Keratinocyte (primary cell): ENCODE data around the gene ARSB. TPM values are rescaled to one million over a fixed set of nuclear protein-coding genes. Genes with fewer than 3 reads are reported as not detected.

Experiments
- DNase-seq: peaks from one replicate; pipeline ENCODE4 v3.0.0-alpha.2; 2011; ENCODE audit warnings: low read depth, missing footprints, low spot score
- FAIRE-seq: peaks from 2 replicates; lab custom pipeline; 2011; peaks lifted over from hg19 to GRCh38; lab: Jason Lieb, UNC
- H2AFZ ChIP-seq: 2 replicates; pipeline ENCODE4 v1.6.0; 2012; ENCODE audit warnings: low read length, control low read depth, inconsistent platforms; ENCODE audit not compliant: control insufficient read depth
- H3K27ac ChIP-seq: 2 replicates; pipeline ENCODE4 v1.5.1; 2011; ENCODE audit warnings: low read length; ENCODE audit not compliant: control insufficient read depth, insufficient read depth
- H3K27me3 ChIP-seq: 3 replicates; pipeline ENCODE4 v1.6.0; 2011; ENCODE audit warnings: low read length; ENCODE audit not compliant: control insufficient read depth, insufficient read depth; ENCODE audit errors: extremely low read depth
- H3K36me3 ChIP-seq, 2 experiments: 2 replicates in 1 of 2; 3 replicates in 1 of 2; pipeline ENCODE4 v1.5.1; 2011; ENCODE audit warnings: low read length in 2 of 2, mild to moderate bottlenecking in 1 of 2; ENCODE audit not compliant: control insufficient read depth in 2 of 2, insufficient read depth in 2 of 2; ENCODE audit errors: extremely low read depth in 1 of 2
- H3K4me1 ChIP-seq: 3 replicates; pipeline ENCODE4 v1.5.1; 2011; ENCODE audit warnings: low read length; ENCODE audit not compliant: control insufficient read depth, insufficient read depth; ENCODE audit errors: extremely low read depth
- H3K4me2 ChIP-seq: 3 replicates; pipeline ENCODE4 v1.6.0; 2011; ENCODE audit warnings: low read depth, low read length; ENCODE audit not compliant: control insufficient read depth, insufficient read depth; ENCODE audit errors: extremely low read depth
- H3K4me3 ChIP-seq, 3 experiments: fragments of 200-600 bp in 1 of 3; sonication (generic) in 1 of 3; 2 replicates in 2 of 3; 3 replicates in 1 of 3; pipeline ENCODE4 v1.5.1; 2011 to 2016; ENCODE audit warnings: low read length in 3 of 3, mild to moderate bottlenecking in 3 of 3, control low read depth in 2 of 3, inconsistent platforms in 1 of 3, low read depth in 1 of 3, mixed read lengths in 1 of 3, mixed run types in 1 of 3, moderate library complexity in 1 of 3; ENCODE audit not compliant: control insufficient read depth in 2 of 3, insufficient read depth in 2 of 3; ENCODE audit errors: extremely low read depth in 1 of 3
- H3K79me2 ChIP-seq: 2 replicates; pipeline ENCODE4 v1.6.0; 2012; ENCODE audit warnings: low read length; ENCODE audit not compliant: control insufficient read depth, insufficient read depth
- H3K9ac ChIP-seq: 3 replicates; pipeline ENCODE4 v1.6.0; 2011; ENCODE audit warnings: low read length; ENCODE audit not compliant: control insufficient read depth, insufficient read depth; ENCODE audit errors: extremely low read depth
- H3K9me1 ChIP-seq: 3 replicates; pipeline ENCODE4 v1.6.0; 2011; ENCODE audit warnings: low read length; ENCODE audit not compliant: control insufficient read depth, insufficient read depth; ENCODE audit errors: extremely low read depth
- H3K9me3 ChIP-seq: 2 replicates; pipeline ENCODE4 v1.5.1; 2012; ENCODE audit warnings: low read depth, low read length; ENCODE audit not compliant: control insufficient read depth
- H4K20me1 ChIP-seq: 3 replicates; pipeline ENCODE4 v1.6.0; 2011; ENCODE audit warnings: low read length; ENCODE audit not compliant: control insufficient read depth, insufficient read depth; ENCODE audit errors: extremely low read depth
- EZH2 ChIP-seq: IDR thresholded peaks from one replicate; pipeline ENCODE4 v1.6.1; 2012; ENCODE audit warnings: inconsistent platforms, mild to moderate bottlenecking, low read length, moderate library complexity
- dilution Hi-C: fragments of 300-500 bp; cut with MboI; formaldehyde crosslinking; loops from one replicate; pipeline ENCODE4 v1.7.0; 2020; ENCODE audit warnings: low sequenced_read_pairs; ENCODE audit not compliant: extremely low pct_ligation_motif_present
- polyA plus RNA-seq, 5 experiments: library from polyadenylated mRNA; depleted of rRNA in 3 of 5; stranded (reverse) in 3 of 5; stranded (forward) in 1 of 5; unstranded in 1 of 5; fragments of >200 nt; gene quantifications; 1 replicate in 1 of 5; 2 replicates in 3 of 5; 3 replicates in 1 of 5; pipeline versions ENCODE4 v1.2.1 to v1.2.3, GENCODE V29; 2011 to 2012; ENCODE audit warnings: missing spikeins in 2 of 5, low read depth in 1 of 5, low replicate concordance in 1 of 5
- TF ChIP-seq, protein P1 (sequence below), 3 experiments: IDR thresholded peaks in 1 of 3; conservative IDR thresholded peaks in 1 of 3; optimal IDR thresholded peaks in 1 of 3; 2 replicates in 2 of 3; 3 replicates in 1 of 3; pipeline versions ENCODE3 to v1.5.1; 2011; ENCODE audit warnings: low read length in 3 of 3, mild to moderate bottlenecking in 3 of 3, moderate library complexity in 2 of 3, control low read depth in 1 of 3, inconsistent platforms in 1 of 3; ENCODE audit not compliant: insufficient read depth in 2 of 3; ENCODE audit errors: extremely low read depth in 1 of 3

ARSB gene
- polyA plus RNA-seq, 1 donor (not counting 4 experiments of a cell fraction or from before 2014, with no cell fraction given) = 4.5 TPM

DNA sequence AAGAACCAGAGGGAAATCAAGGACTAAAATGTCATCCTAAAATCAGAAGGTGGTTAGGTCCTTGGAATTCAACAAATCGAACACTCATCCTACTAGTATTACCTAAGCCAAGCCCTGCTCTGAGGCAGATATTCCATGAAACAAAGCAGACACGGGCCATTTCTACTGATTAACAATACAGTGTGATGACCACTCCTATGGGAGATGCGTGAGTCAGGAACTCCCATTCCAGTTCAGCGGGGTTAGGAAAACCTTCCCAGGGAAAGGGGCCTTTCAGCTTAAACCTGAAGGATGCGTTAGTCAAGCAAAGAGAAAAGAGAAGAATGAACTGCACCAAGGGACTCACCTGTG lies 218.7 kb downstream of the ARSB start:
- FAIRE-seq = no peak
- DNase-seq = no peak

GRCh38 chr5:78765756-78766411 lies 219.2 kb downstream of the ARSB start:
- H3K4me2 ChIP-seq = no peak overlapping the region
- no peak overlapping the region for H3K27ac ChIP-seq
- dilution Hi-C loops = no loop called here
- FAIRE-seq (no peak), DNase-seq (no peak)
- no peak overlapping the region for H2AFZ ChIP-seq
- H4K20me1 ChIP-seq = no peaks in the 10 kb centered on the region
- no peaks in the 10 kb centered on the region for H3K9me1 ChIP-seq
- no peaks in the 10 kb centered on the region for H3K79me2 ChIP-seq
- no peaks in the 10 kb centered on the region for H3K36me3 ChIP-seq
- H3K4me3 ChIP-seq = no peak overlapping the region
- H3K4me1 ChIP-seq = no peaks in the 10 kb centered on the region
- TF ChIP-seq, protein P1, sequence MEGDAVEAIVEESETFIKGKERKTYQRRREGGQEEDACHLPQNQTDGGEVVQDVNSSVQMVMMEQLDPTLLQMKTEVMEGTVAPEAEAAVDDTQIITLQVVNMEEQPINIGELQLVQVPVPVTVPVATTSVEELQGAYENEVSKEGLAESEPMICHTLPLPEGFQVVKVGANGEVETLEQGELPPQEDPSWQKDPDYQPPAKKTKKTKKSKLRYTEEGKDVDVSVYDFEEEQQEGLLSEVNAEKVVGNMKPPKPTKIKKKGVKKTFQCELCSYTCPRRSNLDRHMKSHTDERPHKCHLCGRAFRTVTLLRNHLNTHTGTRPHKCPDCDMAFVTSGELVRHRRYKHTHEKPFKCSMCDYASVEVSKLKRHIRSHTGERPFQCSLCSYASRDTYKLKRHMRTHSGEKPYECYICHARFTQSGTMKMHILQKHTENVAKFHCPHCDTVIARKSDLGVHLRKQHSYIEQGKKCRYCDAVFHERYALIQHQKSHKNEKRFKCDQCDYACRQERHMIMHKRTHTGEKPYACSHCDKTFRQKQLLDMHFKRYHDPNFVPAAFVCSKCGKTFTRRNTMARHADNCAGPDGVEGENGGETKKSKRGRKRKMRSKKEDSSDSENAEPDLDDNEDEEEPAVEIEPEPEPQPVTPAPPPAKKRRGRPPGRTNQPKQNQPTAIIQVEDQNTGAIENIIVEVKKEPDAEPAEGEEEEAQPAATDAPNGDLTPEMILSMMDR (optimal IDR thresholded peaks at IDR 0.05 in 1 of 3, IDR thresholded peaks at IDR 0.05 in 1 of 3, conservative IDR thresholded peaks at IDR 0.05 in 1 of 3; ENCODE audit: extremely low read depth in 1 of 3, insufficient read depth in 2 of 3, low read length in 3 of 3) = no peak
- no peak for TF ChIP-seq EZH2
- H3K9ac ChIP-seq = no peak overlapping the region
- H3K27me3 ChIP-seq = no peaks in the 10 kb centered on the region
- no peaks in the 10 kb centered on the region for H3K9me3 ChIP-seq

More for the DNA sequence above, 218.7 kb downstream of the ARSB start:
- Histone ChIP-seq H3K27ac (no peak overlapping the region), H3K4me1 (peaks cover 2% of the 10 kb centered on the region), H3K9me1 (no peaks in the 10 kb centered on the region), H3K36me3 (no peaks in the 10 kb centered on the region), H2AFZ (no peak overlapping the region), H4K20me1 (no peaks in the 10 kb centered on the region), H3K4me2 (no peak overlapping the region), H3K79me2 (no peaks in the 10 kb centered on the region), H3K4me3 (no peak overlapping the region), H3K9ac (no peak overlapping the region), H3K27me3 (no peaks in the 10 kb centered on the region), H3K9me3 (no peaks in the 10 kb centered on the region)
- no peak for TF ChIP-seq EZH2
- TF ChIP-seq, protein P1 (optimal IDR thresholded peaks at IDR 0.05 in 1 of 3, IDR thresholded peaks at IDR 0.05 in 1 of 3, conservative IDR thresholded peaks at IDR 0.05 in 1 of 3; ENCODE audit: extremely low read depth in 1 of 3, insufficient read depth in 2 of 3, low read length in 3 of 3) = no peak
- dilution Hi-C loops = no loop called here
